HG03575 (cell line): ENCODE results near the gene UXS1.
"Not testable (repeated sequence)": the region's sequence is repeated elsewhere in the genome, so short reads cannot be mapped to it uniquely, and the experiment has no call there.

Experiments used
- ATAC-seq: cut with Tn5 transposase; IDR thresholded peaks from one replicate; pipeline ENCODE4 v1.9.1; 2021; ENCODE audit not compliant: unreplicated experiment, insufficient number of reproducible peaks, low FRiP score; ENCODE audit errors: extremely low read depth

Gene UXS1

GRCh38 chr2:106193977-106194778 is at the start of gene UXS1:
Gene UXS1, minus strand, starts transcription at chr2:106194301. Its CDS starts 60 bp downstream, at chr2:106194241.
- ATAC-seq: peak; percentile 47

- ATAC-seq: not testable (repeated sequence)
Measured at GRCh38 chr2:106239491-106239890, 45.4 kb upstream of the UXS1 start.

- not testable (repeated sequence) for ATAC-seq
Measured at GRCh38 chr2:106235392-106235791, 41.3 kb upstream of the UXS1 start.

GRCh38 chr2:106233350-106233706 is 39.2 kb upstream of the UXS1 start:
- no peak for ATAC-seq

GRCh38 chr2:106232638-106233349 is 38.7 kb upstream of the UXS1 start:
- ATAC-seq: no peak

- ATAC-seq: no peak
Measured at GRCh38 chr2:106223347-106223746, 29.2 kb upstream of the UXS1 start.

- ATAC-seq: not testable (repeated sequence)
Measured at GRCh38 chr2:106222057-106222456, 28.0 kb upstream of the UXS1 start.

- ATAC-seq: no peak
Measured at GRCh38 chr2:106219813-106220212, 25.7 kb upstream of the UXS1 start.

- ATAC-seq: not testable (repeated sequence)
Measured at GRCh38 chr2:106219157-106219556, 25.1 kb upstream of the UXS1 start.

GRCh38 chr2:106208874-106209273 is 14.8 kb upstream of the UXS1 start:
- no peak for ATAC-seq

- ATAC-seq: no peak
Measured at GRCh38 chr2:106208399-106208798, 14.3 kb upstream of the UXS1 start.

- ATAC-seq: no peak
Measured at GRCh38 chr2:106207246-106207645, 13.1 kb upstream of the UXS1 start.

GRCh38 chr2:106205488-106205887 is 11.4 kb upstream of the UXS1 start:
- no peak for ATAC-seq

GRCh38 chr2:106204551-106204950 is 10.4 kb upstream of the UXS1 start:
- not testable (repeated sequence) for ATAC-seq

- no peak for ATAC-seq
Measured at GRCh38 chr2:106201661-106202060, 7.6 kb upstream of the UXS1 start.

- no peak for ATAC-seq
Measured at GRCh38 chr2:106197878-106198277, 3.8 kb upstream of the UXS1 start.

GRCh38 chr2:106195981-106196380 is 1.9 kb upstream of the UXS1 start:
- ATAC-seq: no peak

GRCh38 chr2:106195456-106195855 is 1.4 kb upstream of the UXS1 start:
- no peak for ATAC-seq

GRCh38 chr2:106193690-106193976 is 468 bp downstream of the UXS1 start:
- ATAC-seq: no peak
